Stimulated activated CD4-positive, alpha-beta T cell treated with anti-CD3 and anti-CD28 coated beads, TNF-alpha, amount 100 ng/mL, for 1 hour (primary cell): ENCODE data around the gene VPS13C.

Source experiments
- DNase-seq, 3 donors: peaks; one replicate each; pipeline ENCODE4 v3.0.0-alpha.2; 2020; ENCODE audit warnings: low read depth in 3 of 3, low spot score in 1 of 3

The VPS13C gene

GRCh38 chr15:61820212-61820611, 240.0 kb downstream of the VPS13C start:
- no peak for DNase-seq

- no peak for DNase-seq
Measured at GRCh38 chr15:61819386-61819785, 240.9 kb downstream of the VPS13C start.

GRCh38 chr15:61818801-61819200, 241.4 kb downstream of the VPS13C start:
- DNase-seq = no peak

- no peak for DNase-seq
Measured at GRCh38 chr15:61816856-61817255, 243.4 kb downstream of the VPS13C start.

GRCh38 chr15:61815356-61816083, 244.7 kb downstream of the VPS13C start:
- no peak for DNase-seq

GRCh38 chr15:61812476-61812875, 247.8 kb downstream of the VPS13C start:
- DNase-seq = no peak

GRCh38 chr15:61811952-61812351, 248.3 kb downstream of the VPS13C start:
- DNase-seq = no peak

GRCh38 chr15:61809216-61809615, 251.0 kb downstream of the VPS13C start:
- no peak for DNase-seq

- DNase-seq = no peak
Measured at GRCh38 chr15:61807281-61807929, 252.8 kb downstream of the VPS13C start.
